HG03025 (cell line): ENCODE measurements around the gene NOXA1.
"Not testable (repeated sequence)": the region's sequence is repeated elsewhere in the genome, so short reads cannot be mapped to it uniquely, and the experiment has no call there.

ENCODE experiments used
- ATAC-seq: cut with Tn5 transposase; IDR thresholded peaks from one replicate; pipeline ENCODE4 v1.9.1; 2021; ENCODE audit warnings: mild to moderate bottlenecking, moderate library complexity; ENCODE audit not compliant: unreplicated experiment, low FRiP score

The NOXA1 gene

DNA sequence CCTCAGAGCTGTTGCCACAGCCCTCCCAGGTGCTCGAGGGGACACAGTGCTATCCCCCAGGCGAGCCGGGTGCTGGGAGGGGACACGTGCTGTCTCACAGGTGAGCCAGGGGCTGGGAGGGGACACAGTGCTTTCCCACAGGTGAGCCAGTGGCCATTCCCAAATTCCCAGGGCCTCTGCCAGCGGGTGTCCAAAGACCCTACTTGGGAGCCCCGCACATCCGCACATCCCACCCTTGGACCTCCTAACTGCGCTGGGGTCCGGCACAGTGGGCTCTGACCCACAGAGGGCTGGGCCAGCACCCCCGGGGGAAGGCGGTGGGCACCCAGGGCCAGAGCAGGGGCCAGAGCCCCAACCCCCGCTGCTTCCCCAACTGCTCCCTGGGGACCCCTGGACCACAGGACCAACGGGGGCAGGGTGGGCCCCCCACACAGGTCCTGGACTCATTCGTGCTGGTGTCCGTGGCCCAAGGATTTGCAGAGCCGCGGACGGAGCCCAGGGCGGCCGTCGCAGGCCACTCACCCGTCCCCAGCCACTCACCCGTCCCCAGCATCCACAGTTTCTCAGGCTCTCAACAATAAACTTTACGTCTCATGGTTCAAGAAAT is 18.1 kb upstream of the NOXA1 start:
- no peak for ATAC-seq

GRCh38 chr9:137405677-137406081 is 17.5 kb upstream of the NOXA1 start:
- no peak for ATAC-seq

GRCh38 chr9:137406085-137406760 is 17.0 kb upstream of the NOXA1 start:
- no peak for ATAC-seq

- no peak for ATAC-seq
Observed at GRCh38 chr9:137406876-137407589, 16.2 kb upstream of the NOXA1 start.

- ATAC-seq = no peak
Observed at GRCh38 chr9:137407590-137408300, 15.4 kb upstream of the NOXA1 start.

DNA sequence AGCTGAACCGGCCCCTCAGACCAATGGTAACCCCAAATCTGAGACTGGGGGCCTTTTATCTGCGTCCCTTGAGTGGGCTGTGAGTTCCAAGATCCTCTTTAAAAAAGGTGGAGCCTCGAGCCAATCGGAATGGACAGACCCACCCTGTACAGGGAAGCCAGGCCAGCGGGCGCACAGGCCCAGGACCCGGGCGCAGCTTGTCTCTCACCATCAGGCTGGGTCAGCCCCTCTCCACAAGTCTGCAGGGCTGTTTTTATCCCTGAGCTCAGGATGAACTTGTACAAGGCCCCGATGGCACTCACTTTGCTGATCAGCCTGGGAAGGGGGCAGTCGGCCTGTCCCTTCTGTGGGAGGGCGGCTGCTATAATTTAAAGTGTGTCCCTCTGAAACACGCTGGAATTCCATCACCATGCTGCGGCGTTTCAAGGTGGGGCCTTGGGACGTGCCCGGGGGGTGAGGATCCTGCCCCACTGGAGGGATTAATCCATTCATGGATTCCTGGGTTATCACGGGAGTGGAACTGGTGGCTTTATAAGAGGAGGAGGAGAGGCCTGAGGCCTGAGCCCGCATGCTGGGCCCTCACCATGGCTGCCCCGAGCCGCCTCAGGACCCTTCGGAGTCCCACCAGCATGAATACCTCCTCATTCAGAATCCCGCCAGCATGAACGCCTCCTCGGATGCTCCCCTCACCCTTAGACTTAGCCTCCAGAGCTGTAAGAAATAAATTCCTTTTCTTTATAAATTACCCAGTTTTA is 14.4 kb upstream of the NOXA1 start:
- ATAC-seq = no peak

GRCh38 chr9:137409515-137409914 is 13.7 kb upstream of the NOXA1 start:
- no peak for ATAC-seq

GRCh38 chr9:137410236-137410890 is 12.8 kb upstream of the NOXA1 start:
- not testable (repeated sequence) for ATAC-seq

GRCh38 chr9:137410891-137411249 is 12.3 kb upstream of the NOXA1 start:
- ATAC-seq = no peak

DNA sequence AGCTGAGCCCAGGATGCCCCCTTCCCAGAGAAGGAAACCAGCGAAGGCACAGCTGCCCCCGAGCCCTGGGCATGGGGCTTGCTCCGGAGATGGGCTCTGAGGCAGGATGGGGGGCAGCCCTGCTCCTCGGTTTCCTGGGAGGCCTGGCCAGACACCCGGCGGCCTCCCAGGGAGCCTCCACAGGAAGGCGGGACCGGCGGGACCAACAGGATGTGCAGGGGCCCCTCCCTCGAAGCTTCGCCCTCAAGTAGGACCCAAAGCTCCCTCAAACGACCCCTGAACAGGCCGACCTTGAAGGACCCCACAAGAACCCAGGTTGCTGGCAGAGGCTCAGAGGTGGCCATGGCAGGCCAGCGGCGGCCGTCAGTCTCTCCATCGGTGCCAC is 11.9 kb upstream of the NOXA1 start:
- ATAC-seq = no peak

GRCh38 chr9:137411645-137412380 is 11.4 kb upstream of the NOXA1 start:
- ATAC-seq = no peak

DNA sequence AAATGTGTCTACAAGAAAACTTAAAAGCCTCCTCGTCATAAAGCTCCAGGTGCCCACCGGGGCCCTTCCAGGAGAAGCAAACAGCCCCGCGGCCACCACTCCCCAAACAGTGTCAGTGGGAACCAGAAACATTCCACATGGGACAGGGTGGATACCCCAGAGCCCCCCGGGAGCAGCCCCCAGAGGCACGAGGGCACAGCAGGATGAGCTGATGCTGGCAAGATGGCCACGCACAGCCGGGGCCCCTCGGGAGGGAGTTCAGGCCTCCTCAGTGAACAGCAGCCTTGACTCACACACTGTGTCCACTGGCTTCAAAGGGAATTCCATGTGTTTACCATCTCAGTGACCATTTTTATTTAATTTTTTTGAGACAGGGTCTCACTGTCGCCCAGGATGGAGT is 10.8 kb upstream of the NOXA1 start:
- ATAC-seq = no peak

GRCh38 chr9:137415451-137415850 is 7.7 kb upstream of the NOXA1 start:
- ATAC-seq = no peak

DNA sequence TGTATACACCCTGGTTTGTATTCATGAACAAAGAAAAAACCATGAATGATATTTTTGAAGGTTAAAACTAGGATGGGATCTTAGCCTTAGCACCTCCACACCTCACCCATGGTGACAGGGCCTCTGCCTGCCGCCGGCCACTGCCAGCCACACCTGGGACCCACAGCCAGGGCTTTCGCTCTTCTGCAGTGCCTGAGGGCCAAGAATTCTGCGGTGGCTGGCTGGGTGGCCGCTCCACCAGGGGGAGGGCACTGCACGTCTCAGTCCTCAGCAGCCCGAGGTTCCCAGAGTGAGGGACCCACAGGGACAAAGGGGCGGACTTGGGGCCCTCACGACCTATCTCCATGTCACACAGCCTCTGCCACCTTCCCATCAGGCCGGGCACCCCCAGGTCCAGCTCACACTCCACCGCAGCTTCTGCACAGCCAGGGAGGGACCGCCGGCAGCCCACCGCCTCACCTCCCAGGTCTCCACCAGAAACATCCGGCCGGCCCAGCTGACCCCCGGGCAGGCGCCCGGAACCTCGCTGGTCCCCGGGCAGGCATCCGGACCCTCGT is 7.1 kb upstream of the NOXA1 start:
- no peak for ATAC-seq

GRCh38 chr9:137416563-137417151 is 6.5 kb upstream of the NOXA1 start:
- no peak for ATAC-seq

GRCh38 chr9:137417161-137418021 is 5.8 kb upstream of the NOXA1 start:
- no peak for ATAC-seq

DNA sequence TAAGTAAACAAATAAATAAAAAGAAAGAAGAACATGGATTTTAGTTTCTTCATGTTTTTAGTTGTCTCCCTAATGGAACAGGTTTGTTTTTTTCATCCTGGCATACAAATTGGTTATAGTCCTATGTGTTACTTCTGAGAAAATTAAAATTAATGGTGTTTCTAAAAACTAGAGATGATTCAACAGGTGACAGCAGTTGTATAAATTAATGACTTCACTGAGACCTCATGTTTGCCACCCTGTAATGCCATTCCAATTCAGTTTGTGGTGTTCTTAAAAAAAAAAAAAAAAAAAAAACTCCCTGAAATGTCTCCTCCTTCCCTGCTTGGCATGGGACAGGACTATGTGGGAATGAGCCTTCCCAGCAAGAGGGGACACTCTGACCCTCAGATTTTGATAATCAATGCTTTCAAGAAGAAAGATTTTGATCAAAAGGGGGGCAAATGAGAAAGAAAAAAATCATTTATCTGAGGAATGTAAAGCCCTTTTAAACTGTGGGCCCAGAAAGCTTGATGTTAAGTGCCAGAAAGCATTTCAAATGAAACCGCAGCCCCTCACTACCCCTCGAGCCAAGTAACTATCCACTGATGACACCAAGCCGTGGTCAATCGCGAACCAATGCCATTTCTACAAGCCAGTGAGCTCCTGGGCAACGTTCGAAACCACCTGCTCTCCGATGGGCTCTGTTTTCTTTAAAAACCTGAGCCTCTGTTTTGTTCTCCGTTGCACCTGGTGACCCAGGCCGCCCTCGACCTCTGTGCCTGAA is 1.2 kb upstream of the NOXA1 start:
- ATAC-seq = no peak
